ENCODE measurements around the gene LTBR.

The LTBR gene

GRCh38 chr12:6367969-6368892 is 15.7 kb upstream of the LTBR start:
- DNase-seq (ENCODE audit: low read depth in 3 of 3, low spot score in 1 of 3): no peak

- no peak for DNase-seq (ENCODE audit: low read depth in 3 of 3, low spot score in 1 of 3)
These were observed 14.9 kb upstream of the LTBR start for GRCh38 chr12:6368906-6369525.

DNA sequence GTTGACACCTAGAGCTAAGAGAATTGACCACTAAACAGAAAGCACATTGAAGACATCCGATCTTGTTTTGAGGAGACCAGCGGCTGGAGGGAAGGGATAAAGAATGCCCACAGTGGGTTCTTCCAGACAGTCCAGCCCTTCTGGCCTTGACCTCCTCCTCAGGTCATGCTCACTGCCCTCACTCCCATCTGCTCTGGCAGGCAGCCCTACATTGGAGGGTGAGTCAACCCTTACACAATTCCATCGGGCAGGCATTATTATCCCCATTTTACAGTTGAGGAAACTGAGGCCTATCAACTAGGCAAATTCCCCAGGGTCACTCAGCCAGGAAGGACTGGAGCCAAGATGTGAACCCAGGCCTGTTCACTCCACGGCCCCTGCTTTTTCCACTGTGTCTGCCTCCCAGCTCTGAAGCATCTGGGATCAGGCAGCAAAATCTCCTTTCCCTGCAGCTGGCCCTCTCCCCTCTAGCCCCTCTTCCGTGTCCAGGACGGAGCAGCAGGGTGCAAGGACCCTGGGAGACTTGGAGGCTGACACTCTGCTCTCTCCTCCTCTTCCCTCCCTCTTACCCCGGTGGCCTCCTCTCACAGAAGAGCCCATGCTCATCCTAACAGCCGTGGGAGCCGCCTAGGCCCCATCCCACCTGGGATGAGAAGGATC is 13.9 kb upstream of the LTBR start:
- no peak for DNase-seq (ENCODE audit: low read depth in 3 of 3, low spot score in 1 of 3)

GRCh38 chr12:6370576-6370935 is 13.4 kb upstream of the LTBR start:
- no peak for DNase-seq (ENCODE audit: low read depth in 3 of 3, low spot score in 1 of 3)

DNA sequence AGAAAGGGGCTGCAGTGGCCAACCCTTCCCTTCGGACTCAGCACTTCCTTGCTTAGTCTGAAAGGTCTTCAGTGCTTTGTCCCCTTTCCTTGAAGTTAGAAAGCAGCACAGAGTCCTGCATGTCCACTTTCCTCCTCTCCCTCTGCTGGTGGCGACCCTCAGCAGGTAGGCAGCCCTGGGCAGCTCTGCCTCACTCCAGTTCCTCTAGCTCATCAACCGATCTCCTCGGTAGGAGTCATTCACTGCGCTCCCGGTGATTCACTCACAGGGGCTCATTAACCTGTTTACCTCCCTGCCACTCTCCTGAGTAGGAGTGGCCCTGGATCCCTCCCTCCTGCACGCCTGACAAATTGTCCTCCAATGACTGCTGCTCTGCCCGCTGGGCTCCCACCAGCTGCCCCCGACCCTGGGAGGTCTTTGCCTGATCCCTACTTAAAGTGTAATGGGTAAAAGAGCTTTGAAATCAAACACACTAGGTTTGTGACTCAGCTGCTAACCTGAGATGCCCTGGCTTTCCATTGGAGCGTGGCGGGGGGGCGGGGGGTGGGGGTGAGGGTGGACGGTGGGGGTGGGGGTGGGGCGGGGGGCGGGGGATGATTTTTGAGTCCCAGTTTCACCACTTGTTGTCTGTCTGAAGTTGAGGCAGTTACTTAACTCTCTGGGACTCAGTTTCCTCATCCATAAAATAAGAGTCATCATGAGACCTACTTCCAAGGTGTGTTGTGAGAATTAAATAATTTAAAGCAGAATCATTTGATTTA is 12.8 kb upstream of the LTBR start:
- DNase-seq (ENCODE audit: low read depth in 3 of 3, low spot score in 1 of 3): no peak

GRCh38 chr12:6372403-6373003 is 11.5 kb upstream of the LTBR start:
- no peak for DNase-seq (ENCODE audit: low read depth in 3 of 3, low spot score in 1 of 3)

- no peak for DNase-seq (ENCODE audit: low read depth in 3 of 3, low spot score in 1 of 3)
These were observed 10.8 kb upstream of the LTBR start for GRCh38 chr12:6373022-6373787.

DNA sequence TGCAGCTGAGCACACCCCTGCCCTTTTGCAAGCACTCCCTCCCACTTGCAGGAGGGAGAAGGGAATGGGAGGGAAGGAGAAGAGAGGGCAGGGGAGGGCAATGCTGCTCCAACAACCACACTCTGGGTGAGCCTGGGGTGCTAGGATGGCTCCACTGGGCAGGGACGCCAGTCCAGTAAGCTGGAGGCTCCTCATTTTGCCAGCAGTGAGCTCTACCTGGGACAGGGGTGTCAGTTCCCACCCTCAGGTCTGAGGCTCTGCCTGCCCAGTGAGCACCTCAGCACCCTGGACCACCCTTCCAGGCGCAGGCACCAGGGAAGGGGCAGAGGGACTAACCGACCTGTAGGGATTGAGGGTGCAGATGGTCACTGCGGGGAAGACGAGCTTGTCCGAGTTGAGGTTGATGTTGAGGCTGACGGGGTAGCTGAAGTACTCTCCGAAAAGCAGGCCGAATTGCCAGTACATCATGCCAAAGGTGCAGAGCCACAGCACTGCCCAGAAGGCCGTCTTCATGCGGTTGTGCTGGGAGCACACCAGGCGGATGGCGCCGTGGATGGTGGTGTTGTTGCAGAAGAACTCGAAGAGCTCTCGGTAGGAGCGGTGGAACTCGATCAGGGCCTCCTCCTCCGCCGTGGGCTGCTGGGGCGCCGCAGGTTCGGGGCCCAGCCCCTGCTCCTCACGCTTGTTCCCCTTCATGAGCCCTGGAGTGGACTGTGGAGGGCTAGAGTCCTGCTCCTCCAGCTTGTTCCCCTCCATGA is 9.8 kb upstream of the LTBR start:
- no peak for DNase-seq (ENCODE audit: low read depth in 3 of 3, low spot score in 1 of 3)

DNA sequence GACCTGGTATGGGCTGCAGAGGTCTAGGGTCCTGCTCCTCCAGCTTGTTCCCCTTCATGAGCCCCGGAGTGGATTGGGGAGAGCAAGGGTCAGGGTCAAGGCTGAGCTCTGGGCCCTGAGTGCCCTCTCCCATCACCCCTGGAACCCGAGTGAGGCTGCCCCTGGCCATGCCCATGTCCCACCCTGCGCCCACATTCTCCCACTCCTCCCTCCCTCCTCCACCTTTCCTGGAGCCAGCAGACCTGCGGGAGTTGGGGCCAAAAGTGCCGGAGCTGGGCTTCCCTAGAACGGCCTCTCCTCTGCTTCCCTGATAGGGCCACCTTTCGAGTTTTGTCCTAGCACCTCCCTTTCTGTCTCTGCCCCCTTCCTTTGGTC is 9.2 kb upstream of the LTBR start:
- DNase-seq (ENCODE audit: low read depth in 3 of 3, low spot score in 1 of 3): no peak

GRCh38 chr12:6375269-6376078 is 8.5 kb upstream of the LTBR start, which contains the start of gene SCNN1A:
TSS of gene SCNN1A (minus strand) at chr12:6375563. CDS start at chr12:6374783, 780 bp downstream.
- DNase-seq (ENCODE audit: low read depth in 3 of 3, low spot score in 1 of 3): no peak

GRCh38 chr12:6376079-6376869 is 7.7 kb upstream of the LTBR start:
- no peak for DNase-seq (ENCODE audit: low read depth in 3 of 3, low spot score in 1 of 3)

- no peak for DNase-seq (ENCODE audit: low read depth in 3 of 3, low spot score in 1 of 3)
These were observed 6.9 kb upstream of the LTBR start for GRCh38 chr12:6376870-6377666.

DNA sequence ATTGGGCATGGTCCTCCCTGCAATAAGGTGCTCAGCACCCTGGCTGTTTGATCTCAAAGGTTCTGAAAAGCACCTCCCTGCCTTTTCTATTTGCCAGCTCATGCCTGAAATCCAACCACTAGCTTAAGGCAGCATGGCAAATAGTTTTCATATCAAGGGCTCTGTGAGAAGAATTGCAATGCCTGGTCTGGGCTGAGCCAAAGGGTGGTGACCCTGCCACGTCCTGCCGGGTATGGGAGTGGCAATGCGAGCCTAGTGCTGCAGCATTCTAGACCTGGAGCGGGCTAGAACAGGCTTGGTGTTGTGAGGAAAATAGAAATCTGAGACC is 6.3 kb upstream of the LTBR start:
- DNase-seq (ENCODE audit: low read depth in 3 of 3, low spot score in 1 of 3): no peak

DNA sequence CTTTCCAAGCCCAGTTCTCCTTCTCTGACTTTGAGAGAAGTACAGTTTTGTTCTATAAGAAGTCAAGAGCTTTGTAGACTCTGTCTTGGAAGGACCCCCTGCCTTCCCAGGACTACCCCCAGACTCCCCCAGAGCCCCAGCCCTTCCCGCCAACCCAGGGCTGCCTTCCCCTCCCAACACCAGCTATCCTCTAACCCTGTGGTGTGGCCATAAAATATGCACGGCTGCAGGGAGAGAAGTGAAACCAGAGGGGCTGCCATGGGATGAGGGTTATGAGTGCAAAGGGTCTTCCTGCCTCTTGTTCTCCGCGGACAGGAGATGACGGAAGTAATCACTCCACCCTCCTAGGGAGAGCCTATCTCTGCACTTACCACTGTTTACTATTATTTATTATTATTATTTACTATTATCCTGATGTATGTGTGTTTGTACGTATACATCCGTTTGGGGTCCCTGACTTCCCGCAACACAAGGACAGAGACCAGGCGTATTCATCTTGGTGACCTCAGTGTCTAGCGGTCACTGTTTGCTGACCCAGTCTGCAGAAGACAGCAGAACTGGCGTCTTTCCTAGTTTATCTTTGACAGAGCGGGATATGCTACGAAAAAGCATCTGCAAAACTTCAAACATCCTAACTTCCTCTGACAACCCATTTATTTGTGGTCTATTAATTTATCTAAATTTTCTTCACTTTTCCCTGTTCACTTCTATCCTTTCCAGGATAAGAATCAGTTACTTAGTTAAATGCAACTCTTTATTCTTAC is 5.1 kb upstream of the LTBR start:
- DNase-seq (ENCODE audit: low read depth in 3 of 3, low spot score in 1 of 3): no peak

GRCh38 chr12:6380141-6381121 is 3.5 kb upstream of the LTBR start:
- DNase-seq (ENCODE audit: low read depth in 3 of 3, low spot score in 1 of 3): no peak

All from stimulated activated CD4-positive, alpha-beta T cell treated with anti-CD3 and anti-CD28 coated beads, TNF-alpha, amount 100 ng/mL, for 1 hour (primary cell).